Lung (tissue), 12 donors: ENCODE measurements around the gene JMJD7. TPM values are rescaled to one million over a fixed set of nuclear protein-coding genes. Genes with fewer than 3 reads are reported as not detected.
A peak's percentile ranks its signal among the peaks of the same experiment; 100 is the strongest.

Experiments
- ATAC-seq: fragments of 200-7000 bp; cut with Tn5 transposase; one replicate; pipeline ENCODE4 v1.9.1; 2020; ENCODE audit warnings: moderate number of reproducible peaks; ENCODE audit not compliant: insufficient read depth, low FRiP score
- DNase-seq, 3 donors: peaks; one replicate each; pipeline ENCODE4 v3.0.0-alpha.2; 2013 to 2017
- H3K27ac ChIP-seq, 2 donors: one replicate each; pipeline ENCODE4 v1.5.1; 2013; ENCODE audit warnings: mild to moderate bottlenecking in 2 of 2, moderate library complexity in 2 of 2, control low read depth in 1 of 2, inconsistent platforms in 1 of 2, low read depth in 1 of 2, low read length in 1 of 2
- H3K27me3 ChIP-seq, 3 donors: one replicate each; pipeline ENCODE4 v1.5.1; 2013; ENCODE audit warnings: low read length in 2 of 3; ENCODE audit not compliant: control insufficient read depth in 3 of 3, insufficient read depth in 3 of 3
- H3K36me3 ChIP-seq, 4 donors: one replicate each; pipeline ENCODE4 v1.5.1; 2013; ENCODE audit warnings: low read length in 4 of 4, mild to moderate bottlenecking in 1 of 4, moderate library complexity in 1 of 4; ENCODE audit not compliant: control insufficient read depth in 4 of 4, insufficient read depth in 4 of 4
- H3K4me1 ChIP-seq, 5 donors: one replicate each; pipeline ENCODE4 v1.5.1; 2013; ENCODE audit warnings: low read length in 5 of 5, mild to moderate bottlenecking in 2 of 5, moderate library complexity in 1 of 5; ENCODE audit not compliant: control insufficient read depth in 5 of 5, insufficient read depth in 5 of 5
- H3K4me3 ChIP-seq: one replicate; pipeline ENCODE4 v1.5.1; 2013; ENCODE audit warnings: mild to moderate bottlenecking, control low read depth, moderate library complexity
- H3K9ac ChIP-seq, 2 donors: one replicate each; pipeline ENCODE4 v1.5.1; 2013; ENCODE audit warnings: low read length in 2 of 2, control low read depth in 1 of 2; ENCODE audit not compliant: insufficient read depth in 1 of 2
- H3K9me3 ChIP-seq, 4 donors: one replicate each; pipeline ENCODE4 v1.5.1; 2013; ENCODE audit warnings: low read length in 3 of 4, mild to moderate bottlenecking in 1 of 4, moderate library complexity in 1 of 4; ENCODE audit not compliant: control insufficient read depth in 4 of 4, insufficient read depth in 3 of 4
- WGBS, 2 donors: extraction: QIAGEN DNeasy Blood & Tissue Kit; methylation state at CpG; one replicate each; pipeline ENCODE4 v1.1.7; 2013; 5-methylcytosine and 5-hydroxymethylcytosine counted together
- polyA plus RNA-seq, 2 donors: library from polyadenylated mRNA; stranded (reverse); fragments of 200-250 nt; gene quantifications; one replicate each; pipeline ENCODE4 v1.2.1, GENCODE V29; 2013
- total RNA-seq, 2 donors: library from RNA; depleted of rRNA in 1 of 2; stranded (reverse); fragments of >200 nt in 1 of 2; gene quantifications; one replicate each; pipeline ENCODE4 v1.2.1, GENCODE V29; 2014 to 2021
- TF ChIP-seq, protein P1 (sequence below): IDR thresholded peaks from 2 replicates; pipeline ENCODE4 v1.5.1; 2012; ENCODE audit warnings: mild to moderate bottlenecking; ENCODE audit errors: control extremely low read depth, extremely low read depth
- donor health status: control.
- donor health status: control.
- donor health status: Bipolar disorder and iron deficiency.
- donor health status: healthy.
- donor health status: DM: yes; HTN: yes; CAD: no.

JMJD7 gene
- total and polyA plus RNA-seq, 4 donors = 13.2 to 28.1 (median 21.3) TPM

- H3K9ac ChIP-seq = no peak overlapping the region
- no peak overlapping the region for H3K4me3 ChIP-seq
- TF ChIP-seq, protein P1, sequence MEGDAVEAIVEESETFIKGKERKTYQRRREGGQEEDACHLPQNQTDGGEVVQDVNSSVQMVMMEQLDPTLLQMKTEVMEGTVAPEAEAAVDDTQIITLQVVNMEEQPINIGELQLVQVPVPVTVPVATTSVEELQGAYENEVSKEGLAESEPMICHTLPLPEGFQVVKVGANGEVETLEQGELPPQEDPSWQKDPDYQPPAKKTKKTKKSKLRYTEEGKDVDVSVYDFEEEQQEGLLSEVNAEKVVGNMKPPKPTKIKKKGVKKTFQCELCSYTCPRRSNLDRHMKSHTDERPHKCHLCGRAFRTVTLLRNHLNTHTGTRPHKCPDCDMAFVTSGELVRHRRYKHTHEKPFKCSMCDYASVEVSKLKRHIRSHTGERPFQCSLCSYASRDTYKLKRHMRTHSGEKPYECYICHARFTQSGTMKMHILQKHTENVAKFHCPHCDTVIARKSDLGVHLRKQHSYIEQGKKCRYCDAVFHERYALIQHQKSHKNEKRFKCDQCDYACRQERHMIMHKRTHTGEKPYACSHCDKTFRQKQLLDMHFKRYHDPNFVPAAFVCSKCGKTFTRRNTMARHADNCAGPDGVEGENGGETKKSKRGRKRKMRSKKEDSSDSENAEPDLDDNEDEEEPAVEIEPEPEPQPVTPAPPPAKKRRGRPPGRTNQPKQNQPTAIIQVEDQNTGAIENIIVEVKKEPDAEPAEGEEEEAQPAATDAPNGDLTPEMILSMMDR = no peak
- peaks cover 0 to 10% (median 4%) of the 10 kb centered on the region in 4 donors for H3K36me3 ChIP-seq
- H3K27me3 ChIP-seq = no peaks in the 10 kb centered on the region
- H3K27ac ChIP-seq = no peak overlapping the region
- WGBS, 2 donors = 59 to 64% methylated on average over 8 of the region's 8 CpGs
- H3K9me3 ChIP-seq = no peaks in the 10 kb centered on the region
- no peak for DNase-seq
- H3K4me1 ChIP-seq = peaks cover 0 to 6% (median 0%) of the 10 kb centered on the region in 5 donors
- no peak for ATAC-seq
Observed at GRCh38 chr15:41804916-41805666, 22.8 kb upstream of the JMJD7 start.

DNA sequence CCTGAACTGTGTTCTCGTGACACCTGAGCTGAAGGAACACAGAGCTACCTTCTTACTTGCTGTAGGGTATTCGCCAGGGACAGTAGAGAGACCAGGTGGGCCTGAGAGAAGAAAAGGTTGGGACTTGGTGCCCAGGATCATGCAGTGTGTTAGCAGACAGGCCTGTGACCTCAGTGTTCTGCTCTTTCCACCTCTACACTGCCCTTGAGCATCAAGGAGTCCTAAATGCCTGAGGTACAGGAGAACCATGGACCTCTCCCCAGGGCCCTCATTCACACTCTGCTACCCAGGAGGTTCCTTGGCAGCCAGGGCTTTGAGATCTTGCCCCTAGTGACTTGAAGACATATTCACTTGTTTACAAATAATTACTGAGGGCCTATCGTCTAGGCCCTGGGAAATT lies 22.2 kb upstream of the JMJD7 start:
- Histone ChIP-seq H3K4me3 (no peak overlapping the region), H3K9ac (no peak overlapping the region), H3K4me1 (peaks cover 0 to 6% (median 0%) of the 10 kb centered on the region in 5 donors), H3K36me3 (peaks cover 0 to 7% (median 4%) of the 10 kb centered on the region in 4 donors), H3K27me3 (no peaks in the 10 kb centered on the region), H3K9me3 (no peaks in the 10 kb centered on the region), H3K27ac (no peak overlapping the region)
- ATAC-seq (no peak), DNase-seq (no peak)
- TF ChIP-seq, protein P1 = no peak
- 85 to 92% methylated on average over 3 of the region's 3 CpGs for WGBS, 2 donors

GRCh38 chr15:41806291-41807181 lies 21.4 kb upstream of the JMJD7 start:
- Histone ChIP-seq H3K9ac (no peak overlapping the region), H3K4me3 (no peak overlapping the region), H3K27ac (no peak overlapping the region), H3K27me3 (no peaks in the 10 kb centered on the region), H3K4me1 (peaks cover 0 to 6% (median 0%) of the 10 kb centered on the region in 5 donors), H3K9me3 (no peaks in the 10 kb centered on the region), H3K36me3 (peaks cover 0 to 7% (median 3%) of the 10 kb centered on the region in 4 donors)
- TF ChIP-seq, protein P1 = no peak
- ATAC-seq = peak; percentile 54
- peak in 2 of 3 donors; percentile 25 to 31 for DNase-seq
- 87 to 88% methylated on average over 10 of the region's 10 CpGs for WGBS, 2 donors
